HG02588 (cell line): ENCODE data around the gene SRXN1.
"Not testable (repeated sequence)": the region's sequence is repeated elsewhere in the genome, so short reads cannot be mapped to it uniquely, and the experiment has no call there.

Source experiments
- ATAC-seq: cut with Tn5 transposase; IDR thresholded peaks from one replicate; pipeline ENCODE4 v1.9.1; 2021; ENCODE audit warnings: mild to moderate bottlenecking, moderate library complexity; ENCODE audit not compliant: unreplicated experiment

Gene SRXN1

DNA sequence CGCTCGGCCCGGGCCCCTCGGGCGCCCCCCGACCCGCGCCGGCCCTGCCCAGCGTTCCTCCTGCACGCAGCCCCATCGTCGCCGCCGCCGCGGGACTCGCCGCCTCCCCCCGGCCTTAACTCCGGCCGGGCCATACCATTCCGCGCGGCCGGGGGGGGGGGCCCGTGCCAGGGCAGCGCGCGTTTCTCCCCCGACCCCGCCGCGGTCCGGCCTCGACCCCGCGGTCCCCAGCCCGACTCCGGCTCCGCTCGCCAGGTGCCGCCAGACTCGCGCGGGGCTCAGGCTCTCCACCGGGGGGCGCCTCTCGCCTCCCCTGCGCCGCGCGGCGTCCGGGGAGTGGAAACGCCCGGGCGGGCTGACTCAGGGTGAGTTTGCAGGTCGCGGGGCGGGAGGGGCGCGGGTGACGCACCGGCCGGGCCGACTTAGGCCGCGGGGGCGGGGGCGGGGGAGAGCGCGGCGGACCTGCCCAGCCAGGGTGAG, at the start of gene SRXN1:
Gene SRXN1 (minus strand): TSS at position 91 of the 480 bp plus-strand sequence. CDS start 15 bp downstream, at position 76.
- ATAC-seq: peak; percentile 88

DNA sequence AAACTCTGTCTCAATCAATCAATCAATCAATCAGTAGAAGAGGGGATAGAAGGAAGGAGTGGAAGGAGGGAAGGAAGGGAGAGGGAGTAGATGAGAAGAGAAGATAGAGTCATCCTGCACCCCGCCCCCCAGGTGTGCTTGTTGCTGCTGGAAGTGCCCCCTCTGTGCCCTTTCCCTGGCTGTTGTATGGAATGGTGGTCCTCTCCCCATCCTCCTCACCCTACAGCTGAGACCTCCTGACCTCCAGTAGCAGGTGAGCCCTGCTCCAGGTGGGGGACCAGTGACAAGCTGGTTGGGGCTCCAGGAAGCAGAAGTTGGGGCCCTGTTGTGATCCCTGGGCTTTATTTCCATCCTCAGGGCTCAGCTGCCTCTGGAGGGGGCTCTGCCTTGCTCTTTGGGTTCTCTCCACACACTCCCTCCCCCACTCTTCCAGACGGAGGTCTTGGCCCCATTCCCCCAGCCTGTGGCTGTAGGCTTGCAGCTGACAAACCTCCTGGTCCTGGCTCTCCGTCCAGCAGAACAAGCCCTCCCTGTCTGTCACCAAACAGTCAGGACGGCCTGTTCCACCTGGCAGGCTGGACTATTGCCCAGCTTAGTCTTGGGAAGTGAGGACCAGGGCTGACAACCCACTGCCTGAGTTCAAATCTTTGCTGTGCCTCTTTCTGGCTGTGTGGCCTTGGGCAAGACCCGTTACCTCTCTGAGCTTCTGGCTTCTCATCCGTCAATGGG, 48.6 kb upstream of the SRXN1 start:
- no peak for ATAC-seq

DNA sequence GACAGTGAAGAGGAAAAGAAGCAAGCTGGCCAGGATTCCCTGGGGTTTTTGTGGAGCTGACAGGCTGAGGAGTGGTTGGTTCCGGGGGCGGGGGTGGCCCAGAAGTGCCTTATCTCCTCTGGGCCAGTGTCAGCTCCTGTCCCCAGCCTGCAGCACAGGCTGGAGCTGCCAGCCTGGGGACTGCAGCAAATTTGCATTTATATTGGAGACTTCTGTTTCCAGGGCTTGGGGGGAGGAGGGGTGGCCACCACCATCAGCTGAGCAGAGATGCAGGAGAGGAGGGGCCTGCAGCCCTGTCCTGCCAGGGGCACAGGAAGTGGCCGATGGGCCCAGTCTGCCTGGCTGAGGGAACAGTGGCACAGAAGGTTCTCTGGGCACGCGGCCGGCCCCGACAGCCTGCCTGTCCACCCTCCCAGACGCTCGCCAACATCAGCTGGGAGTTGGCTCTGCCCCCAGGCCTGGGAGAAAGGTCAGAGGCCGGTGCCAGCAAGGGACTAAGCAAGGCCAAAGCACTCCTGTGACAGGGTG, 46.9 kb upstream of the SRXN1 start:
- ATAC-seq: no peak

DNA sequence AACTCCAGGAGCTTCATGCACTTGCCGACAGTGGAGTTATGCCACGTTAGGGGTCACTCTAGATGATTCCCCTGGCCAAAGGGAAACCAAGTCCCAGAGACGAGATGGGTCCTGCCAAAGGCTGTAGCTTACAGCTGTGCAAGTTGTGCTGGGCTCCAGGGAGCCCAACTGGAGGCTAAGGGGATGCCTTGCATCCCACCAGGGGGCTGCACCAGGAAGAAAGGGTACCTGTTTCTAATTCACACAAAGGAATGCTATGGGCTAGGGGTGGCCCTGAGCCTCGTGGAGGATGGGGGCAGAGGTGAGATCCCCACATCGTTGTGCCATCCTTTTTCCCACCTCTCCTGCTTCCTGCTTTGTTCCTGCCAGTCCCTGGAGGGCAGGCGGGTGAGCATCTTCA, 46.3 kb upstream of the SRXN1 start:
- ATAC-seq: no peak

DNA sequence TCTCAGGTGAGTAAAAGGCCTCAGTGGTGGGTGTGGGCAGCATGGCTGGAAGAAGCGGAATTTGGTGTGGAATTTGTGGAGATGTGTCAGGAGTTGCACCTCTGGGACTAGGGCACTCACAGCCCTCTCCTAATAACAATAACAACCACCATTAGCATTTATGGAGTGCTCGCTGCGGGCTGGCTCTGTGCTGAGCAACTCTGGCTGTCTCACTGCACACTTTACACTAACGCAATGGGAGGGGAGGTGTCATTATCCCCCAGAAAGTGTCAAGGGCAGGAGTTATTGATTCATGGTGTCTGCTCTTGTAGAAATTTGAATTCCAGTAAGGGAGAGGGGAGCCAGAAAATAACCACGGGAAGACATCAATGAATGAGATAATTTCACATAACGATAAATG, 45.3 kb upstream of the SRXN1 start:
- no peak for ATAC-seq

DNA sequence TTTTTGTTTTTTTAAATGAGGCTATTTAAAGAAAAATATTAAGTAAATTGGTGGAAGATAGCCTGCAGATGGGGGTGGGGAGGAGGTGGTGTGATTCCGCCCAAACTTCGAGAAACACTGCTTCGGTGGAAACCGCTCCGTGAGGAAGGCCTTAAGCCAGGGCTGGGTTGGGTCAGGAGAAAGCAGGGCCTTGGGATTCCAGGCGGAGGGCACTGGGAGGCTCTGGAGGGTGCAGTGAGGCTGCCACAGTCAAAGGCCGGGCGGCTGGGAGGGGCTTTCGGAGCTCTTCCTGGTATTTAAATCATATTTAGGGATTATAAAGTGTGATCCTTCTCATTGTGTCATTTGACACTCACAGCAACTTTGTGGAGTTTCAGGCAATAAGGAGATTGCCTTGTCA, 44.8 kb upstream of the SRXN1 start:
- no peak for ATAC-seq

DNA sequence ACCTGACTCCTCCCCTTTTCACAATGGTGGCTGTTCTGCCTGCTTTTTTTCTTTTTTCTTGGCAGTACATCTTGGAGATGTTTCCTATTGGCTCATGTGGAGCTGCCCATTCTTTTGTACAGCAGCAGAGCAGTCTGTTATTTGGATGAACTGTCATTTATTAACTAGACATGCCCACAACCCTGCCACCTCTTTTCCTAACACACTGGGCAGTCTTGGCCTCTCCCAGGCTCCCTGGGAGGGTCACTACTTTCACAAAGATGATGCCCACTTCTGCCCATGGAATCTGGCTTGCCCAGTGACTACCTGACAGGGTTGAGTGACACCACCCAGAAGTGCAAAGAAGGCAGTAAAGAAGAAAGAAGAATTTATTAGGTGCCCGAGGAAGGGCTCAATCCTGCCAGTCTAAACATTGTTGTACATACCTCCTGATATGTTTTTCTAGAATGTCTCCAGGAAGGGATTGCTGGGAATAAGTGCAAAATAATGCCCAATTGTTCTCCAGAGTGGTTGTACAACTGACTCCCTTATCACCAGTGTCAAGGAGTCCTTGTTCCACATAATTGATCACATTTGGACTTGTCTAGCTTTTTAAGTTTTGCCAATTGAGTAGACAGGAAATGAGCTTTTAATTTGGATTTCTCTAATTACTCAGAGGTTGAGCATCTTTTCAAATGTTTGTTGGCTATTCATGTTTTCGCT, 42.3 kb upstream of the SRXN1 start:
- ATAC-seq: no peak

DNA sequence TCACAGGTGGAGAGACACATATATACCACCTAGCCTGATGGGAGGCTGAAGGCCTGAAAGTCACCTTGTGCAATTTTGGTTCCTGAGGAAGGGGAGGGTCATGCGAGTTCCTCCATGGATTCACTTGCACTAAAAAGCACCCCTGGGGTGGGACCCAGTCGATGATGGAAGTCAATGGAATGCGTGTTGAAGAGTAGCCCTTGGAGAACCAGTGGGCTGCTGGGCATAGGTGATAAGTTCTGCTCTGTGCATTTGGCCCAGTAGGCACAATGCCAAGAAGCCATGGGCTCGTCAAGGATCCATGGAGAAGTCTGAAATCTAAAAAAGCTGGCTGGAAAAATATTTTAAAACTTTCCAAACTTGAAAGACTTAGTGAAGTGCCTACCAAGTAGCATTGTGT, 41.5 kb upstream of the SRXN1 start:
- ATAC-seq: no peak

DNA sequence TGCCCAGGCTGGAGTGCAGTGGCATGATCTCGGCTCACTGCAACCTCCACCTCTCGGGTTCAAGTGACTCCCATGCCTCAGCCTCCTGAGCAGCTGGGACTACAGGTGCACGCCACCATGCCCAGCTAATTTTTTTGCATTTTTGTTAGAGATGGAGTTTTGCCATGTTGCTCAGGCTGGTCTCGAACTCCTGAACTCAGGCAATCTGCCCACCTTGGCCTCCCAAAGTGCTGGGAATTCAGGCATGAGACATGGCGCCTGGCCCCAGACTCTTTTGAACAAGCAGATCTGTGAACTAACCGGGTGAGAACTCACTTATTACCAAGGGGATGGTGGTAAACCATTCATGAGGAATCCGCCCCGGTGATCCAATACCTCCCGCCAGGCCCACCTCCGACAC, 40.8 kb upstream of the SRXN1 start:
- not testable (repeated sequence) for ATAC-seq

DNA sequence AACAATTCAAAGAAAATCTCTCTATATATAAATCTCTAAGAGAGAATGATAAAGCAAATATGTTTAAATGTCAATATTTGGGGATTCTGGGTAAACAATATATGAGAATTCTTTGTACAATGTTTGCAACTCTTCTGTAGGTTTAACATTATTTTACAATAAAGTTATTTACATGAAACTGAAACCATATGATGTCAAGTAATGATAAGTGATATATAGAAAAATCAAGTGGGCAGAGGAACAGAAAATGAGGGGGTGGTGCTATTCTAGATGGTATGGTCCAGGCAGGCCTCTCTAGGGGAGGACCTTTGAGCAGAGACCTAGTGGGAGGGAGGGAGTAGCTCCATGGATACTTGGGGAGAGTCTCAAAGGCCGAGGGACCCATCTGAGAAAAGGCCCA, 39.0 kb upstream of the SRXN1 start:
- ATAC-seq: no peak

DNA sequence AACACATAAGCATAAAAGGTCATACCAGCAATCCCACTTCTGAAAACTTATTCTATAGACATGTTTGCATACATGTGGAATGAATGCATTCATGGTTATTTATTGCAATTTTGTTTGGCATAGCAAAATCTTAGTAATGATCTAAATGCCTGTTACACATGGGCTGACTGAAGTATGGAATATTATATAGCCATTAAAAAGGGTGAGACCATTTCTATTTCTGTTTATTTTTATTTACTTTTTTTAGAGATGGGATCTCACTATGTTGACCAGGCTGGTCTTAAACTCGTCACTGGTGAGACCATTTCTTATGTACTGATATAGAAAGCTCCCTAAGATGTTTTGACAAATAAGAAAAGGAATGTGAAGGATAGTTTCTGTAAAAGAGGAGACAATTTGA, 36.9 kb upstream of the SRXN1 start:
- no peak for ATAC-seq

DNA sequence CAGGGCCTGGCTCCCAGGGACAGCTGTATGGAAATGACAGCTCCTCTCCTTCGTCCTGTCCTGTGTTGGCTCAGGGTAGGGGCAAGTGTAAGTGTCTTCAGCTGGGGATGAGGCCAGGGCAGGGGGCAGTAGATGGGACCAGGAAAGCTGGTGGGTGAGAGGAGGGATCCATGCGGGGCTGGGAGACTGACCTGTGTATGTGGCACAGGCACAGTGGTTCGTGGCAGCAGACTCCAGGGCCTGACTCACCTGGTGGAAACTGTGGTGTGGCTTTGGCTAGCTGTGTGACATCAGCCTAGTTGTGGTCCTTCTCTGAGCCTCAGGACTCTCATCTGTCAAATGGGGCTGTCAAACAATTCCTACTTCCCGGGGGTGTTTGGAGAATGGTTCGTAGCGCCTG, 36.3 kb upstream of the SRXN1 start:
- ATAC-seq: no peak

DNA sequence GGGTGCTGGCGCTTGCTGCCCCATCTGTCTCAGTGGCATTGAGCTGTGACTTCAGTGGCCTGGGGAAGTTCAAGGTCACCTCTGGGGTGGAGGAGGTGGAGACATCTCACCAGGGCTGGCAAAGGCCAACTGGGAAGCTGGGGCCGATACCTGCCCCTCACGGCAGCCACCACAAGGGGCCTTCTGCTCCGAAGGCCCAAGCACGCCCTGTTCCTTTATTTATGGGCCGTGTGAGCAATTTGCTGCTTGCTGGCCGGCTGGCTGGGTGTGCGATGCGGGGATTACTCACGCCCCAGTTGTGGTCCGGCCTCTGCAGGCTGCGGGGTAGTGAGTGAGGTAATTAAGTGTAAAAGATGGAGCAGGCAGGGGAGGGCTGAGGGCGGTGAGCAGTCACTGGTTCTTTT, 35.8 kb upstream of the SRXN1 start:
- no peak for ATAC-seq

DNA sequence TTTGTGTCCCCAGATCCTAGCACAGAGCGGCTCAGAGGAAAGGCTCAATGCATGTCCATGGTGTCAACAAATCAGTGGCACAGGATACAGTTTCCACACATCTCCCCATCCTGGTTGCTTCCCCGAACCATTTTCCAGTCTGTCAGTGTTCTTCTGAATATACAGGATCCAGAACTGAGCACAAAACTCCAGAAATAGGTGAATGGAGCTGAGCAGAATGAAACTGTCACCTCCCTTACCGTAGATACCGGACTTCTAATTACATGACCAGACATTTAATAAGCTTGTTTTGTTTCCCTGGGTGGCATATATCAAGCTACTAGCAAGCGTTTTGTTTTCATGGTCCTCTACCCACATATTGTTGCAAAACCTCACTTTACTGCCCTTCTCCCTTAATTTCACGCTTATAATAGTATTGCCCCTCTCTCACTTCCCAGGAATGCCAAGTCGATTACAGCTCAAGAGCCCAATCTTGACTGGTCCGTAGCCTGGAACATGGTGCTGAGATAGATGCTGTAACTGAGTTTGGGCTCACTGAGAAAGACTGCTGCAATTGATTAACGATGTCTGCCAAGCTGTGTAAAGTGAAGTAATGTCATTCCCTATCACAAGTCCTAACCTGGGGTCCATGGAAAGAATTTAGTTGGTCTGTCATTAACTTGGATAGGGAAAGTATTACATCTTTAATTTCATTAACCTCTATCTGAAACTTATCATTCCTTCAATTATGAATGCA, 34.6 kb upstream of the SRXN1 start:
- ATAC-seq: no peak

DNA sequence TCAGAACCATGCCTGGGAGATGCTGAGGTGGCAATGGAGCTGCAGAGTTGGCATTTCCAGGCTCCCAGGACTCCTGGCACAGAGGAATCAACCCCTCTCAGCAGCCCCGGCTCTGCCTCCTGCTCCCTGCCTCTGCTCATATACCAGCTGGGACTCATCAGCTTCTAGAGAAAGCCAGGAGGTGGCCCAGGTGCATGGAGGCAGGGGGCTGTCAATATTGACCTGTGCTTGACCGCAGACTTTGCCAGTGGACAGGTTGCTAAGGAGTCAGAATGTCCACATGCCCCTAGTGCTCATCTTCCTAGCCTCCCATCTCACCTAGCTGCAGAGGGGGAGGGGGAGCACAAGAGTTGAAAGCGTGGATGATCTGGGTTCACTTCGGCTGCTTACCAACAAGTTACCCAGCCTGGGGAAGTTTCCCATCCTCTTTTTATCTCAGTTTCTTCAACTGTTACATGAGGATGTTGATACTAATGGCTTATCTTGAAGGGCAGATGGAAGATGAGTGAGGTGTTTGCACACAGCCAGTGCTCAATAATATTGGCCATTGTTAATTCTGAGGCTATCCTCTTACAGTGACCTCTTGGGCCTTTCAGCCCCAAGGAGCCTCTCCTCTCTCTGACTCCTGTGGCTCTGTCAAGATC, 31.8 kb upstream of the SRXN1 start:
- no peak for ATAC-seq

DNA sequence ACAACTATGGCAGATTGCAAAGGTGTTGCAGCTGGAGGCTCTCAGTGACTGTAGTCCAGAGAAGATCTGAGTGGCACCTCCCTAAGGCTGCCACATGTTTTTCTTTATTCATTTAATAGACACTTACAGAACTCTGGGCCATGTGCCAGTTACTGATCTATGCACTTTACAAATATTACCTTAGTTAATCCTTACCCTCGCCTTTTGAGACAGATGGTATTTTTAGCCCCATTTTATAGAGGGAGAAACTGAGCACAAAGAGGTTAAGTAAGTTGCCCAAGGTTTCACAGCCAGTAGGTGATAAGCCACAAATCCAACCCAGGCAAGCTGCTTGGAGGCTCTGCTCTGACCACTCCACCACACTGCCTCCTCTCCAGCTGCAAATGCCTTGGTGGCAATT, 29.1 kb upstream of the SRXN1 start:
- no peak for ATAC-seq

DNA sequence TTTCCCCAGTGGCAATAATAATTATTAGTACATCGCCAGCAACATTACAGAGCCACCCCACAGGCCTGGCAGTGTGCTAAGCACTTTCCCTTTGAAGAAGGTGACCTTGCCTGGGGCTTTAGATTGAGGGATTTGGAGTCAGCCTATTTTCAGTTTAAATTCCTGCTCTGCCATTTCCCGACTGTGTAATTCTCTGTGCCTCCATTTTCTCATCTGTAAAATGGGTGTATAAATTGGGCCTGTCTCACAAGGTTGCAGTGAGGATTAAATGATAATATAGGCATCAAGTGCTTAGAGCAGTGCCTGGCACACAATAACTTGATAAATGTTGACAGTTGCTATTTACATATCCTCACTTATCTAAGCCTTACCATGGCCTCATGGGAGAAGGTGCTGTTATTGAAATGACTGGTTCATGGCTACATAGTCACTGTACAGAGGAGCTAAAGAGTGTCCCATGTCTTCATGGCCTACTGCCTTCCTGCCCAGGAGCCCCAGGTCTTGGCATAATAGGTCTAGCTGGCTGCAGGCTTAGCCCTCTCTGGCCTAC, 27.7 kb upstream of the SRXN1 start:
- ATAC-seq: no peak

DNA sequence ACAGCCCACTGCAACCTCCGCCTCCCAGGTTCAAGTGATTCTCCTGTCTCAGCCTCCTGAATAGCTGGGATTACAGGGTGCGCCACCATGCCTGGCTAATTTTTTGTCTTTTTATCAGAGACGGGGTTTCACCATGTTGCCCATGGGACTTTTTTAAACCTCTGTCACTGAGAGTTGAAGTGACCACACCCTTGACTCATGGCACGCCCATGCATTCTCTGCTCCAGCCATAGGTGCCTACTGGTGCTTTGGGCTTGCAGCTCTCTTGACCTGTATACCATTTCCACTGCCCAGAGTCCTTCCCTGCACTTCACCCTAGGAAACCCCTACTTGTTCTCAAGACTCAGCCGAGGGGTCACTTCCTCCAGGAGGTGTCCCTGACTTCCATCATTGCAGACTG, 25.0 kb upstream of the SRXN1 start:
- ATAC-seq: no peak

DNA sequence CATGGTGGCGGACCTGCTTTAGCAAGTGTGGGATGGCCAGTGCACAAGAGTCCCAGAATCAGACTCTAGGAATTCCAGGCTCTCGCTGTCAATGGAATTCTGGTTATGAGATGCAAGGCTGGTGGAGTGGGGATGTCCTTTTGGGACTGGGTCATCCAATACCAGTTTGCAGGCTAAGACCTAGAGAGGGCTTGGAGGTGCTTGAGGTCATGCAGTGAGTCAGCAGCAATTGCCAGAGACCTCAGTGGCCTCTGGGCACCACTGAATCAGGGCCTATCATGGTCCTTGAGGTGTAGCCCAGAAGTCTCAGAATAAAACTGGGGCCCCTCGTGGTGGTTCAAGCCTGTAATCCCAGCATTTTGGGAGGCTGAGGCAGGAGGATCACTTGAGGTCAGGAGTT, 24.0 kb upstream of the SRXN1 start:
- no peak for ATAC-seq

DNA sequence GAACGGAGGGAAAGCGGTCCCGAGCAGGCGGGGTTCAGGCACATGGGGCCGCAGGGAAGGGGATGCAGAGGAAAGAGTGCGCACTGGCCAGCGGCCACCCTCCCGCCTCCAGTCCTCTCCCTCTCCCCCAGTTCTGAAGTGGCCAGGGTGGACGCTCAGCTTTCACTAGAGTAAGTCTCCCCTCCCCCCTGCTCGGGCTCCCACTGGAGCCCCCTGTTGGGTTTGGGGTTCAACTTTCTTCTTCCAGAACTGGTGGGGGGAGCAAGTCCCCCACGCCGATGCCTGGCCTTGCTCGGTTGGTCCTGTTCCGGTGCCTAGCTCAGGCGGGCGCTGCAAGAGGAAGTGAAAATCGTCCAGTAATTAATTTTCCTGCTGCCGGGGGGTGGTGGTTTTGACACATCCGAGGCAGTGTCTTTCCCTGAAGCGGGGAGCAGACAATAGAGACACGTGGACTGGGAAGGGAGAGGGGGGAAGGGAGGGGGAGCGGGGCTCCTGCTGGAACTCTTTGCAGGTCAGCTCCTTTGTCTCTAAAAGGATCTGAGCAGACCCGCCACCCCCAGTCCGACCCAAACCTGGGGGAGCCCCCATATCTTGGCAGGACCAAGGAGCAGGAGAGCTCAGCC, 23.4 kb upstream of the SRXN1 start:
- no peak for ATAC-seq
